Mucosa of descending colon (tissue), 3 donors: ENCODE results near the gene HBM. TPM values are rescaled to one million over a fixed set of nuclear protein-coding genes. Genes with fewer than 3 reads are reported as not detected.
A peak's percentile ranks its signal among the peaks of the same experiment; 100 is the strongest.
"Not testable (repeated sequence)": the region's sequence is repeated elsewhere in the genome, so short reads cannot be mapped to it uniquely, and the experiment has no call there.

Experiments used
- ATAC-seq: fragments of 200-7000 bp; cut with Tn5 transposase; one replicate; pipeline ENCODE4 v1.9.1; 2020; ENCODE audit warnings: mild to moderate bottlenecking, moderate library complexity
- DNase-seq, 3 donors: peaks; one replicate each; pipeline ENCODE4 v3.0.0-alpha.2; 2020
- H3K36me3 ChIP-seq: fragments of 200-600 bp; one replicate; pipeline ENCODE4 v1.8.0; 2021; ENCODE audit warnings: low read depth, mild to moderate bottlenecking
- H3K4me1 ChIP-seq: fragments of 200-600 bp; one replicate; pipeline ENCODE4 v1.8.0; 2021; ENCODE audit warnings: low read depth, mild to moderate bottlenecking
- H3K4me3 ChIP-seq: fragments of 200-600 bp; one replicate; pipeline ENCODE4 v1.8.0; 2021; ENCODE audit warnings: mild to moderate bottlenecking
- H3K9me3 ChIP-seq: fragments of 200-600 bp; one replicate; pipeline ENCODE4 v1.8.0; 2021; ENCODE audit warnings: mild to moderate bottlenecking
- intact Hi-C, 2 donors: fragments of 100-400 bp; cut with DNase I in 1 of 2; cut with micrococcal nuclease in 1 of 2; formaldehyde crosslinking; loops; one replicate each; pipeline versions ENCODE4 v1.11.0 to v1.11.1; 2022; cut with DNase I, micrococcal nuclease
- total RNA-seq, 3 donors: library from RNA; stranded (reverse); fragmentation: NEBNext Ultra II Directional in 2 of 3; extraction: Animal tissue kit (Norgen Biotek cat#: 25700) in 2 of 3; gene quantifications; one replicate each; pipeline versions ENCODE4 v1.2.1 to v1.2.4, GENCODE V29; 2021 to 2023
- TF ChIP-seq, protein P1 (sequence below): fragments of 200-600 bp; IDR thresholded peaks from one replicate; pipeline ENCODE4 v1.8.0; 2022; ENCODE audit warnings: antibody characterized with exemption, mild to moderate bottlenecking
- donor health status: DM: no; HTN: no; CAD: no; lungs with moderate emphysema.
- donor health status: DM: no; HTN: no; CAD: no.
- donor health status: DM: no; HTN: yes; CAD: no.

The HBM gene
- total RNA-seq, 3 donors from 2014 or later: not detected

DNA sequence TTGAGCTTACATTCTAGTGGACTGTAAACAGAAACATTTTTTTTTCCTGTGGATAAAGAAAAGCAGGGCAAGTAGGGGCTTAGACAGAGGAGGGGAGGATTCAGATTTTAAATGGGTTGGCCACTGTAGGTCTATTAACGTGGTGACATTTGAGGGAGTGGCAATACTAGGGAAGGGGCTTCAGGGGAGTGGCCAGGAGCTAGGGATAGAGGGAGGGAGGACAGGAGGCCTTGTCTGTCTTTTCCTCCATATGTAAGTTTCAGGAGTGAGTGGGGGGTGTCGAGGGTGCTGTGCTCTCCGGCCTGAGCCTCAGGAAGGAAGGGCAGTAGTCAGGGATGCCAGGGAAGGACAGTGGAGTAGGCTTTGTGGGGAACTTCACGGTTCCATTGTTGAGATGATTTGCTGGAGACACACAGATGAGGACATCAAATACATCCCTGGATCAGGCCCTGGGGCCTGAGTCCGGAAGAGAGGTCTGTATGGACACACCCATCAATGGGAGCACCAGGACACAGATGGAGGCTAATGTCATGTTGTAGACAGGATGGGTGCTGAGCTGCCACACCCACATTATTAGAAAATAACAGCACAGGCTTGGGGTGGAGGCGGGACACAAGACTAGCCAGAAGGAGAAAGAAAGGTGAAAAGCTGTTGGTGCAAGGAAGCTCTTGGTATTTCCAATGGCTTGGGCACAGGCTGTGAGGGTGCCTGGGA lies 6.5 kb upstream of the HBM start:
- no peak overlapping the region for H3K4me3 ChIP-seq
- no peaks in the 10 kb centered on the region for H3K36me3 ChIP-seq
- DNase-seq (no peak), ATAC-seq (no peak)
- H3K9me3 ChIP-seq: no peaks in the 10 kb centered on the region
- H3K4me1 ChIP-seq: peaks cover 9% of the 10 kb centered on the region
- intact Hi-C loops: no loop called here
- TF ChIP-seq, protein P1, sequence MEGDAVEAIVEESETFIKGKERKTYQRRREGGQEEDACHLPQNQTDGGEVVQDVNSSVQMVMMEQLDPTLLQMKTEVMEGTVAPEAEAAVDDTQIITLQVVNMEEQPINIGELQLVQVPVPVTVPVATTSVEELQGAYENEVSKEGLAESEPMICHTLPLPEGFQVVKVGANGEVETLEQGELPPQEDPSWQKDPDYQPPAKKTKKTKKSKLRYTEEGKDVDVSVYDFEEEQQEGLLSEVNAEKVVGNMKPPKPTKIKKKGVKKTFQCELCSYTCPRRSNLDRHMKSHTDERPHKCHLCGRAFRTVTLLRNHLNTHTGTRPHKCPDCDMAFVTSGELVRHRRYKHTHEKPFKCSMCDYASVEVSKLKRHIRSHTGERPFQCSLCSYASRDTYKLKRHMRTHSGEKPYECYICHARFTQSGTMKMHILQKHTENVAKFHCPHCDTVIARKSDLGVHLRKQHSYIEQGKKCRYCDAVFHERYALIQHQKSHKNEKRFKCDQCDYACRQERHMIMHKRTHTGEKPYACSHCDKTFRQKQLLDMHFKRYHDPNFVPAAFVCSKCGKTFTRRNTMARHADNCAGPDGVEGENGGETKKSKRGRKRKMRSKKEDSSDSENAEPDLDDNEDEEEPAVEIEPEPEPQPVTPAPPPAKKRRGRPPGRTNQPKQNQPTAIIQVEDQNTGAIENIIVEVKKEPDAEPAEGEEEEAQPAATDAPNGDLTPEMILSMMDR: no peak

DNA sequence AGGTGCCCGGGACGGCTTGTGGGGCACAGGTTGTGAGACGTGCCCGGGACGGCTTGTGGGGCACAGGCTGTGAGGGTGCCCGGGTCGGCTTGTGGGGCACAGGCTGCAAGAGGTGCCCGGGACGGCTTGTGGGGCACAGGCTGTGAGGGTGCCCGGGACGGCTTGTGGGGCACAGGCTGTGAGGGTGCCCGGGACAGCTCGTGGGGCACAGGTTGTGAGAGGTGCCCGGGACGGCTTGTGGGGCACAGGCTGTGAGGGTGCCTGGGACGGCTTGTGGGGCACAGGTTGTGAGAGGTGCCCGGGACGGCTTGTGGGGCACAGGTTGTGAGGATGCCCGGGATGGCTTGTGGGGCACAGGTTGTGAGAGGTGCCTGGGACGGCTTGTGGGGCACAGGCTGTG lies 5.5 kb upstream of the HBM start:
- H3K4me1 ChIP-seq, intact Hi-C loops, DNase-seq, H3K36me3 ChIP-seq, H3K4me3 ChIP-seq, H3K9me3 ChIP-seq, ATAC-seq: not testable (repeated sequence)

DNA sequence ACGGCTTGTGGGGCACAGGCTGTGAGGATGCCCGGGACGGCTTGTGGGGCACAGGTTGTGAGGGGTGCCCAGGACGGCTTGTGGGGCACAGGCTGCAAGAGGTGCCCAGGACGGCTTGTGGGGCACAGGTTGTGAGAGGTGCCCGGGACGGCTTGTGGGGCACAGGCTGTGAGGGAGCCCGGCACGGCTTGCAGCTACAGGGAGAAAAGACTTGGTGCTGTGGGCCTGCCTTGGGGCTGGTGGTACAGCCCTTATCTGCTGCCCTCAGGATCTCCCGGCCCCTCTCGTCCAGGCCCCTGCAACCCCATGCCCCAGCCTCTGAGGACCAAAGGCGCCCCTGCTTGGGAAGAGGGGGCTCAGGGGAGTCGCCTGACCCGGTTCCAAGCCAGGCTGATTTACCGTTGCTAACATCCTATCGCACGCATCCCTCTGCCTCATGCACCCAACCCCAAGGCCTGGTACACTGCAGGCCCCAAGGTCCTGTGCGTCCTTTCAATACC lies 5.0 kb upstream of the HBM start:
- H3K4me3 ChIP-seq: no peak overlapping the region
- TF ChIP-seq, protein P1: no peak
- H3K9me3 ChIP-seq: no peaks in the 10 kb centered on the region
- peaks cover 3% of the 10 kb centered on the region for H3K4me1 ChIP-seq
- ATAC-seq (no peak), DNase-seq (no peak)
- intact Hi-C loops: no loop called here
- no peaks in the 10 kb centered on the region for H3K36me3 ChIP-seq

DNA sequence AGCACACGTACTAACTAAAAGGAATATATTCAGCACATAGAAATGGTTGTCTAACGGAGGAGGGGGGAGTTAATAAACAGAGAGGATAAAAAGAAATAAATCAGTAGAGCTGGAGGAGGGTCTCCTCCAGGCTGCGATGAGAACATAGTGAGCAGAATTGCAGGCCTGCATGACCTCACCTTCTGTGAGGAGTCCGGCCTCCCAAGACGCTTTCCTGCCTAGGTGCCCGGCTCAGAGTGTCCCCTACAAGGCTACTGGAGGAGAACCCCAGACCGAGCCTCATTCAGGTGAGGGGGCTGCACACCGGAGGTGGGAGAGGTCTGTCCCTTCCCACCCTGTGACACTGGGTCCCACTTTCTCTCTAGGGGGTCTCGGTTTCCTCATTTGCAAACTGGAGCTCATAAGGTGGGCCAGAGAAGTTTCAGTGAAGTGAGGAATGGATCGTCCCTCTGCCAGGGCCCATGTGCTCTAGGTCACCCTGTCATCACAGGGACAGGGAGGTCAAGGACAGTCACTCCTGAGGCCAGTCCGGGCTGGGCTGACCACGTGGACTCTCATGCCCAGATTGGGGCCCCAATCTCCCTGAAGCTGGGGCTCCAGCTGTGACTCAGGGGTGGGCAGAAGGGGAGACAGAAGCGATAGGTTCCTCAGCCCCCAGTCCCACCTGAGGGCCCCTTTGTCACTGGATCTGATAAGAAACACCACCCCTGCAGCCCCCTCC lies 3.3 kb upstream of the HBM start:
- TF ChIP-seq, protein P1: no peak
- ATAC-seq: no peak

DNA sequence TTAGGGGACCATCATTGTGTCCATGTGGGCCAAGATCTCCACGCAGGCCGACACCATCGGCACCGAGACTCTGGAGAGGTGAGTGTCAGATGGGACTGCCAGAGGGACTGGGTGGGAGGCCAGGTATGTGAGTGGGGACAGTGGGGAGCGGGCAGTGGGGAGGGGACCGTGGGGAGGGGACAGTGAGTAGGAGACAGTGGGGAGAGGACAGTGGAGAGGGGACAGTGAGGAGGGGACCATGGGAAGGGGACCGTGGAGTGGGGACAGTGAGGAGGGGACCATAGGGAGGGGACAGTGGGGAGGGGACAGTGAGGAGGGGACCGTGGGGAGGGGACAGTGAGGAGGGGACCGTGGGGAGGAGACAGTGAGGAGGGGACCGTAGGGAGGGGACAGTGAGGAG lies 2.6 kb upstream of the HBM start:
- intact Hi-C loops, H3K4me3 ChIP-seq, DNase-seq, H3K36me3 ChIP-seq, H3K4me1 ChIP-seq, H3K9me3 ChIP-seq, ATAC-seq: not testable (repeated sequence)

More for the DNA sequence above, 3.3 kb upstream of the HBM start:
- Histone ChIP-seq H3K36me3 (no peaks in the 10 kb centered on the region), H3K9me3 (no peaks in the 10 kb centered on the region), H3K4me3 (no peak overlapping the region), H3K4me1 (peaks cover 7% of the 10 kb centered on the region)
- intact Hi-C loops: no loop called here
- no peak for DNase-seq

DNA sequence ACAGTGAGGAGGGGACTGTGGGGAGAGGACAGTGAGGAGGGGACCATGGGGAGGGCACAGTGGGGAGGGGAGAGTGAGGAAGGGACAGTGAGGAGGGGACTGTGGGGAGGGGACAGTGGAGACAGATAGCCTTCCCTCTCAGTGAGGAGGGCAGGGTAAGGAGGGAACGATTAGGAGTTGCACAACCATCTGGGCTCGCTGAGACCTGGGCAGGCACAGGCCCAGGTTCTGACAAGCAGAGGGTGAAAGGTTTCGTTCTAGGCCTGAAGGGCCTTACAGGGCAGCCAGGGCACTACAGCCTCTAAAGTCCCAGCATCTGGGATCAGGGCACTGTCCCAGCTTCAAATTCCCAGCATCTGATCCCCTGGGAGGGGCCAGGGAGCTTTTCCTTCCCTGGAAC lies 2.1 kb upstream of the HBM start:
- H3K4me3 ChIP-seq, H3K36me3 ChIP-seq, intact Hi-C loops, H3K9me3 ChIP-seq, DNase-seq, H3K4me1 ChIP-seq: not testable (repeated sequence)
- ATAC-seq: peak; percentile 18

DNA sequence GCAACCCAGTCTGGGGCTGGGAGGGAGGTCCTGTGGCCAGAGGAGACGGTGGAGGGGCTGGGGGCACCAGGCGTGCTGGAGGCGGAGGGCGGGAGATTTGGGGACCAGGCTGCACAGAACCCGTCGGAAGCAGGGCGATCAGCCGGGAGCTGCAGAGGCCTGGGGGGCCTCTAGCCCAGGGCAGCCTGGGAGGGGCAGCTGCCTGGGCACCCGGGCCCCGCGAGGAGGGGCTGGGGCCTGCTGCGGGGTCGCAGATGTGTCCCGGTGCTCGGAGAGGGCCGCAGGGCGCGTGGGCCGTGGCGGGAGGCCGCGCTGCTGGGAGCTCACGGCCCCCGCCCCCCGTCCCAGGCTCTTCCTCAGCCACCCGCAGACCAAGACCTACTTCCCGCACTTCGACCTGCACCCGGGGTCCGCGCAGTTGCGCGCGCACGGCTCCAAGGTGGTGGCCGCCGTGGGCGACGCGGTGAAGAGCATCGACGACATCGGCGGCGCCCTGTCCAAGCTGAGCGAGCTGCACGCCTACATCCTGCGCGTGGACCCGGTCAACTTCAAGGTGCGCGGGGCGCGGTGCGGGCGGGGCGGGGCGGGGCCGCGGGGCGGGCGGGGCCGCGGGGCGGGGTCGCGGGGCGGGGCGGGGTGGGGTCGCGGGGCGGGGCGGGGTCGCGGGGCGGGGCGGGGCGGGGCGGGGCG lies 1.5 kb upstream of the HBM start:
- H3K9me3 ChIP-seq, H3K36me3 ChIP-seq, H3K4me1 ChIP-seq, intact Hi-C loops, DNase-seq, H3K4me3 ChIP-seq: not testable (repeated sequence)
- peak; percentile 35 for ATAC-seq
